ENCODE data around the gene TOMM5.

Gene TOMM5

GRCh38 chr9:37563806-37564513, 28.4 kb downstream of the TOMM5 start:
- Histone ChIP-seq H3K9ac (no peak overlapping the region), H3K9me3 (ENCODE audit: control insufficient read depth, low read length) (no peaks in the 10 kb centered on the region), H3K36me3 (ENCODE audit: control insufficient read depth, insufficient read depth, low read length) (no peaks in the 10 kb centered on the region), H3K4me2 (ENCODE audit: low read length) (no peak overlapping the region), H3K79me2 (peaks cover 3% of the 10 kb centered on the region), H3K27ac (no peak overlapping the region), H3K4me1 (no peaks in the 10 kb centered on the region), H2AFZ (no peak overlapping the region), H3K27me3 (ENCODE audit: control insufficient read depth, insufficient read depth, low read length) (no peaks in the 10 kb centered on the region), H3K4me3 (ENCODE audit: low read depth, low read length) (no peak overlapping the region)
- no peak for TF ChIP-seq CTCF (IDR thresholded peaks at IDR 0.05)

GRCh38 chr9:37562826-37563225, 29.6 kb downstream of the TOMM5 start:
- Histone ChIP-seq H3K4me1 (no peaks in the 10 kb centered on the region), H3K9me3 (ENCODE audit: control insufficient read depth, low read length) (no peaks in the 10 kb centered on the region), H3K4me2 (ENCODE audit: low read length) (no peak overlapping the region), H3K79me2 (no peaks in the 10 kb centered on the region), H2AFZ (no peak overlapping the region), H3K4me3 (ENCODE audit: low read depth, low read length) (no peak overlapping the region), H3K27me3 (ENCODE audit: control insufficient read depth, insufficient read depth, low read length) (no peaks in the 10 kb centered on the region), H3K9ac (no peak overlapping the region), H3K36me3 (ENCODE audit: control insufficient read depth, insufficient read depth, low read length) (no peaks in the 10 kb centered on the region), H3K27ac (no peak overlapping the region)
- TF ChIP-seq CTCF (IDR thresholded peaks at IDR 0.05), result no peak

GRCh38 chr9:37561682-37562081, 30.7 kb downstream of the TOMM5 start:
- H3K4me2 ChIP-seq (ENCODE audit: low read length), result no peak overlapping the region
- no peak overlapping the region for H3K4me3 ChIP-seq (ENCODE audit: low read depth, low read length)
- H3K79me2 ChIP-seq, result no peaks in the 10 kb centered on the region
- no peaks in the 10 kb centered on the region for H3K9me3 ChIP-seq (ENCODE audit: control insufficient read depth, low read length)
- no peak overlapping the region for H2AFZ ChIP-seq
- no peak for TF ChIP-seq CTCF (IDR thresholded peaks at IDR 0.05)
- H3K9ac ChIP-seq, result no peak overlapping the region
- no peaks in the 10 kb centered on the region for H3K4me1 ChIP-seq
- no peaks in the 10 kb centered on the region for H3K36me3 ChIP-seq (ENCODE audit: control insufficient read depth, insufficient read depth, low read length)
- H3K27me3 ChIP-seq (ENCODE audit: control insufficient read depth, insufficient read depth, low read length), result no peaks in the 10 kb centered on the region
- H3K27ac ChIP-seq, result no peak overlapping the region

- Histone ChIP-seq H3K27me3 (ENCODE audit: control insufficient read depth, insufficient read depth, low read length) (no peaks in the 10 kb centered on the region), H3K79me2 (no peaks in the 10 kb centered on the region), H3K27ac (no peak overlapping the region), H3K9ac (no peak overlapping the region), H3K4me1 (no peaks in the 10 kb centered on the region), H3K9me3 (ENCODE audit: control insufficient read depth, low read length) (no peaks in the 10 kb centered on the region), H2AFZ (no peak overlapping the region), H3K36me3 (ENCODE audit: control insufficient read depth, insufficient read depth, low read length) (no peaks in the 10 kb centered on the region), H3K4me2 (ENCODE audit: low read length) (no peak overlapping the region), H3K4me3 (ENCODE audit: low read depth, low read length) (no peak overlapping the region)
- no peak for TF ChIP-seq CTCF (IDR thresholded peaks at IDR 0.05)
These were observed 32.4 kb downstream of the TOMM5 start for GRCh38 chr9:37559855-37560592.

Data from parathyroid adenoma (tissue), 2 donors.